Activated CD4-positive, alpha-beta T cell treated with anti-CD3 and anti-CD28 coated beads, Interleukin-2, amount 50 U/mL, for 24 hours (primary cell): ENCODE data around the gene ANGPTL8.

Experiments
- DNase-seq, 2 donors: peaks; one replicate each; pipeline ENCODE4 v3.0.0-alpha.2; 2020; ENCODE audit warnings: low read depth in 1 of 2, low spot score in 1 of 2

ANGPTL8 gene

GRCh38 chr19:11291415-11291814 is 52.0 kb downstream of the ANGPTL8 start:
- DNase-seq = no peak
